ENCODE data around the gene TRAPPC10.

DNA sequence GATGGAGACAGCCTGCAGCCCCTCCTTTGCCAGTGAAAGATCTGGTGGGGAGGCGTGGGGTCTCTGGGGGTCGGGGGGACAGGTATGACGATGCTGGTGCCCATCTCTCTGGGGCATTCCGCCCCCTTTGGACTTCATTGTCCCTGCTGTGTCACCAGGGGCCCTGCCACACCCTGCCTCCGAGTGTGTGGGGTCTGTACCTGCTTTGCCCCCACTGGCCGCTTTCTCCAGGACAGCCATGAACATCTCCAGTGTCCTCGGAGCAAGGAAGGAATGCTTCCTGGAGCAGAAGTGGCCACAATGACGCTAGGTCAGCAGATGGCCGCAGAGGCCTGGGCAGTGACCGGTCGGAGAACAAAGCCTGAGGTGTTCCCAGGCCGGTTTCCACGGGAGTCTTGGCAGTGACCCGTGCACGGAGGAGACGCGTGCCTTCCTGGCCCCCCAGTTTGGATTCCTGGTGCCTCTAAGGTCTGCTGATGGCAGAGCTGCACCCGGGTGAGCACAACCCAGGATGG lies 18.6 kb upstream of the TRAPPC10 start:
- TF ChIP-seq, protein P1, sequence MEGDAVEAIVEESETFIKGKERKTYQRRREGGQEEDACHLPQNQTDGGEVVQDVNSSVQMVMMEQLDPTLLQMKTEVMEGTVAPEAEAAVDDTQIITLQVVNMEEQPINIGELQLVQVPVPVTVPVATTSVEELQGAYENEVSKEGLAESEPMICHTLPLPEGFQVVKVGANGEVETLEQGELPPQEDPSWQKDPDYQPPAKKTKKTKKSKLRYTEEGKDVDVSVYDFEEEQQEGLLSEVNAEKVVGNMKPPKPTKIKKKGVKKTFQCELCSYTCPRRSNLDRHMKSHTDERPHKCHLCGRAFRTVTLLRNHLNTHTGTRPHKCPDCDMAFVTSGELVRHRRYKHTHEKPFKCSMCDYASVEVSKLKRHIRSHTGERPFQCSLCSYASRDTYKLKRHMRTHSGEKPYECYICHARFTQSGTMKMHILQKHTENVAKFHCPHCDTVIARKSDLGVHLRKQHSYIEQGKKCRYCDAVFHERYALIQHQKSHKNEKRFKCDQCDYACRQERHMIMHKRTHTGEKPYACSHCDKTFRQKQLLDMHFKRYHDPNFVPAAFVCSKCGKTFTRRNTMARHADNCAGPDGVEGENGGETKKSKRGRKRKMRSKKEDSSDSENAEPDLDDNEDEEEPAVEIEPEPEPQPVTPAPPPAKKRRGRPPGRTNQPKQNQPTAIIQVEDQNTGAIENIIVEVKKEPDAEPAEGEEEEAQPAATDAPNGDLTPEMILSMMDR (IDR thresholded peaks at IDR 0.05; ENCODE audit: insufficient read depth, low read length) = no peak
- TF ChIP-seq, protein P2, sequence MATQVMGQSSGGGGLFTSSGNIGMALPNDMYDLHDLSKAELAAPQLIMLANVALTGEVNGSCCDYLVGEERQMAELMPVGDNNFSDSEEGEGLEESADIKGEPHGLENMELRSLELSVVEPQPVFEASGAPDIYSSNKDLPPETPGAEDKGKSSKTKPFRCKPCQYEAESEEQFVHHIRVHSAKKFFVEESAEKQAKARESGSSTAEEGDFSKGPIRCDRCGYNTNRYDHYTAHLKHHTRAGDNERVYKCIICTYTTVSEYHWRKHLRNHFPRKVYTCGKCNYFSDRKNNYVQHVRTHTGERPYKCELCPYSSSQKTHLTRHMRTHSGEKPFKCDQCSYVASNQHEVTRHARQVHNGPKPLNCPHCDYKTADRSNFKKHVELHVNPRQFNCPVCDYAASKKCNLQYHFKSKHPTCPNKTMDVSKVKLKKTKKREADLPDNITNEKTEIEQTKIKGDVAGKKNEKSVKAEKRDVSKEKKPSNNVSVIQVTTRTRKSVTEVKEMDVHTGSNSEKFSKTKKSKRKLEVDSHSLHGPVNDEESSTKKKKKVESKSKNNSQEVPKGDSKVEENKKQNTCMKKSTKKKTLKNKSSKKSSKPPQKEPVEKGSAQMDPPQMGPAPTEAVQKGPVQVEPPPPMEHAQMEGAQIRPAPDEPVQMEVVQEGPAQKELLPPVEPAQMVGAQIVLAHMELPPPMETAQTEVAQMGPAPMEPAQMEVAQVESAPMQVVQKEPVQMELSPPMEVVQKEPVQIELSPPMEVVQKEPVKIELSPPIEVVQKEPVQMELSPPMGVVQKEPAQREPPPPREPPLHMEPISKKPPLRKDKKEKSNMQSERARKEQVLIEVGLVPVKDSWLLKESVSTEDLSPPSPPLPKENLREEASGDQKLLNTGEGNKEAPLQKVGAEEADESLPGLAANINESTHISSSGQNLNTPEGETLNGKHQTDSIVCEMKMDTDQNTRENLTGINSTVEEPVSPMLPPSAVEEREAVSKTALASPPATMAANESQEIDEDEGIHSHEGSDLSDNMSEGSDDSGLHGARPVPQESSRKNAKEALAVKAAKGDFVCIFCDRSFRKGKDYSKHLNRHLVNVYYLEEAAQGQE (IDR thresholded peaks at IDR 0.05; ENCODE audit: insufficient replicate concordance, low read depth) = no peak
- TF ChIP-seq POLR2AphosphoS5 (IDR thresholded peaks at IDR 0.05; ENCODE audit: low read depth) = no peak
- no peak for TF ChIP-seq SPI1 (IDR thresholded peaks at IDR 0.05; ENCODE audit: borderline replicate concordance, low read depth)
- TF ChIP-seq GABPA (IDR thresholded peaks at IDR 0.05; ENCODE audit: low read depth) = no peak
